ENCODE data around the gene PIGM. TPM values are rescaled to one million over a fixed set of nuclear protein-coding genes. Genes with fewer than 3 reads are reported as not detected.

The PIGM gene
- total RNA-seq, 4 donors from 2014 or later, result 3.3 to 6.5 (median 4.8) TPM

DNA sequence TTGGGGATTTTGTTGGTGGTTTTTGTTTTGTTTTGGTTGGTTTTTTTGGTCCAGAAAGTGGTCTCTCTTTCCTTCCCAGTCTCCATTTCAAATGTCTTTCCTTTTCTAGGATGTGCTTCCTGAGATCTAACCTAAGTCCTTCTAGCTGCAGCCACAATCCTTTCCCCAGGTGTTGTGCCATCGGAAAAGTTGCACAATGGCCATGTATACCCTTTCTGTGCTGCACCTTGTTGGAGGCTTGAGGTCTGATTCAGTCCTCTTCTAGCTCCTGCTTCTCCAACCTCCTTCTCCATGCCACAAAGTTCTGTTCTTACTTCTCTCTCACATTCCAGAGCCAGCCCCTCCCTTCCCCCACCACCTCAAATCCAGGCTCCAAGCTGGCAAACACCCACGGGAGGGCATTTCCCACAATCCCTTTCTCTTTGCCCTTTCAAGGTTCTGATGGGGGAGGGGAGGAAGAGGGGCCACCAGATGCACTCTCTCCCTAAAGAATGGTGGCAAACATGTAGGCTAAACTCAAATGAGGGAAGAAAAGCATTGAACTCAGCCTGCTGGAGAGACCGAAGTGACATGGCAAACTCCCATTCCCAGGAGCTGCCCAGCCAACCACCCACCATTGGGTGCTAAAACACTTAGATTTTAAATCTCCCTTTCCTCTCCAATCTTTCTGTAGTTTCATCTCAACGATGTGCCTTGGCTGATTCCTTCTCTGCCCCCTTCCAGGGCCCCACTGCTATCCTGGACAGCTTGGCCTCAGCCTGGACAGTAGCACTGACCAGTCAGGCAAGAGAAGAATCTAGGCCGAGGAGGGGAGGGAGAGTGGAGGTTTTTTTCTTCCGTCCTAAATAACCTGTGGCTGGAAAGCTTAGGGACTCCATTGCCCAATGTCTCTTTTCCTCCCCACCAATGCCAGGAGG, 35.3 kb upstream of the PIGM start:
- WGBS, result 64% methylated on average over 6 of the region's 6 CpGs
- DNase-seq (ENCODE audit: low spot score in 2 of 2), result no peak
- Histone ChIP-seq H3K4me3 (no peak overlapping the region), H3K27me3 (peaks cover 18% of the 10 kb centered on the region), H3K27ac (no peak overlapping the region), H3K36me3 (no peaks in the 10 kb centered on the region), H3K4me1 (peaks cover 14% of the 10 kb centered on the region), H3K9me3 (no peaks in the 10 kb centered on the region)
- no peak for TF ChIP-seq POLR2AphosphoS5 (IDR thresholded peaks at IDR 0.05)

- Histone ChIP-seq H3K36me3 (no peaks in the 10 kb centered on the region), H3K9me3 (no peaks in the 10 kb centered on the region), H3K27me3 (peaks cover 14% of the 10 kb centered on the region), H3K27ac (no peak overlapping the region), H3K4me3 (no peak overlapping the region), H3K4me1 (peaks cover 3% of the 10 kb centered on the region)
- TF ChIP-seq POLR2AphosphoS5 (IDR thresholded peaks at IDR 0.05) (no peak), CTCF (IDR thresholded peaks at IDR 0.05) (no peak), EP300 (IDR thresholded peaks at IDR 0.05) (no peak), POLR2A (IDR thresholded peaks at IDR 0.05) (no peak)
- WGBS, result 78% methylated on average over 3 of the region's 3 CpGs
- no peak for DNase-seq (ENCODE audit: low spot score in 2 of 2)
These were observed 33.0 kb upstream of the PIGM start for GRCh38 chr1:160064746-160065145.

DNA sequence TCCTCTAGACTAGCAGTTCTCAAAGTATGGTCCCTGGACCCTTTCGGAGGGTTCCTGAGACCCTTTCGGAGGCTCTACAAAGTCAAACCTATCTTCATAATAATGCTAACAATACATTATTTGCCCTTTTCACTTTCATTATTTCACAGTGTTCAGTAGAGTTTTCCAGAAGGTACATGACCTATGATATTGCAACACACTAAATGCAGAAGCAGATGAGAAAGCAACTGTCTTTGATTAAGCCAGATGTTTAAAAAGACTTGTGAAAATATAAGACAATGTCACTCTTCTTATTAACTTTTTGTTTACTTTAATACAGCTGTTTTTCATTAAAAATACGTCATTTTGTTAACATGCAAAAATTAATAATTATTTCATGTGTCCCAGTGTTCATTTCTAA, 32.4 kb upstream of the PIGM start:
- no peak for TF ChIP-seq CTCF (IDR thresholded peaks at IDR 0.05)
- no peak for TF ChIP-seq EP300 (IDR thresholded peaks at IDR 0.05)
- TF ChIP-seq POLR2A (IDR thresholded peaks at IDR 0.05), result no peak
- no peak for TF ChIP-seq POLR2AphosphoS5 (IDR thresholded peaks at IDR 0.05)
- peaks cover 13% of the 10 kb centered on the region for H3K27me3 ChIP-seq
- peaks cover 3% of the 10 kb centered on the region for H3K4me1 ChIP-seq
- no peak overlapping the region for H3K27ac ChIP-seq
- WGBS, result 83% methylated on average over 3 of the region's 3 CpGs
- H3K9me3 ChIP-seq, result no peaks in the 10 kb centered on the region
- no peak overlapping the region for H3K4me3 ChIP-seq
- DNase-seq (ENCODE audit: low spot score in 2 of 2), result no peak
- H3K36me3 ChIP-seq, result no peaks in the 10 kb centered on the region

DNA sequence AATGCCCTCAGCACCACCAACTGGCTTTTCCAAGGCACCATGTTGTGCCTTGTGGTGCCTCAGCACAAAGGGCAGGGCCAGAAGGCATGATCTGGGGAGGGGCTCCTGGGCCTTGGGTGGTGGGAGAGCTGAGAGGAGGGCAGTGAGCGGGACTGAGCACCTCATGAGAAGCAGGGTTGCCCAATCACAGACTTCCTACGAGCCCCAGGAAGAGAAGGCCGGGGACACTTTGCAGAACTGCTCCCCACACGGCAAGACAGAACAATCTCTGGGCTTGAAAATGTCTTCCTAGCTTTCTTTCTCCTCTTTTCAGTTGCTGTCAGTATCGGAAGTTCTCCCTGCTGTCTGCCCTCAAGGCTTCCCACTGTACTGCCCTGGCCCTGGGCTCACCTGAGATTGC, 31.4 kb upstream of the PIGM start:
- DNase-seq (ENCODE audit: low spot score in 2 of 2), result no peak
- Histone ChIP-seq H3K4me3 (no peak overlapping the region), H3K9me3 (no peaks in the 10 kb centered on the region), H3K27ac (no peak overlapping the region), H3K4me1 (peaks cover 3% of the 10 kb centered on the region), H3K36me3 (no peaks in the 10 kb centered on the region), H3K27me3 (peaks cover 13% of the 10 kb centered on the region)
- TF ChIP-seq POLR2AphosphoS5 (IDR thresholded peaks at IDR 0.05) (no peak), POLR2A (IDR thresholded peaks at IDR 0.05) (no peak), CTCF (IDR thresholded peaks at IDR 0.05) (no peak), EP300 (IDR thresholded peaks at IDR 0.05) (no peak)
- WGBS, result 96% methylated on average over 5 of the region's 5 CpGs

GRCh38 chr1:160062230-160062532, 30.4 kb upstream of the PIGM start:
- no peak for TF ChIP-seq CTCF (IDR thresholded peaks at IDR 0.05)
- TF ChIP-seq POLR2AphosphoS5 (IDR thresholded peaks at IDR 0.05), result no peak
- TF ChIP-seq EP300 (IDR thresholded peaks at IDR 0.05), result no peak
- TF ChIP-seq POLR2A (IDR thresholded peaks at IDR 0.05), result no peak
- Histone ChIP-seq H3K9me3 (no peaks in the 10 kb centered on the region), H3K36me3 (no peaks in the 10 kb centered on the region), H3K27me3 (peaks cover 13% of the 10 kb centered on the region), H3K27ac (no peak overlapping the region), H3K4me1 (peaks cover 3% of the 10 kb centered on the region), H3K4me3 (no peak overlapping the region)
- WGBS, result 83% methylated on average over 4 of the region's 6 CpGs
- DNase-seq (ENCODE audit: low spot score in 2 of 2), result no peak
